B cell (primary cell): ENCODE data around the gene ASB15.
A peak's percentile ranks its signal among the peaks of the same experiment; 100 is the strongest.

Experiments
- EZH2 ChIP-seq: IDR thresholded peaks from 2 replicates; pipeline ENCODE4 v1.6.1; 2012; ENCODE audit warnings: borderline replicate concordance, low read depth, mild to moderate bottlenecking, moderate library complexity, low read length; ENCODE audit not compliant: insufficient read depth, poor library complexity, severe bottlenecking
- TF ChIP-seq, protein P1 (sequence below): fragments of 200-600 bp; IDR thresholded peaks from one replicate; pipeline ENCODE4 v1.8.0; 2022; ENCODE audit warnings: antibody characterized with exemption, mild to moderate bottlenecking

- TF ChIP-seq, protein P1, sequence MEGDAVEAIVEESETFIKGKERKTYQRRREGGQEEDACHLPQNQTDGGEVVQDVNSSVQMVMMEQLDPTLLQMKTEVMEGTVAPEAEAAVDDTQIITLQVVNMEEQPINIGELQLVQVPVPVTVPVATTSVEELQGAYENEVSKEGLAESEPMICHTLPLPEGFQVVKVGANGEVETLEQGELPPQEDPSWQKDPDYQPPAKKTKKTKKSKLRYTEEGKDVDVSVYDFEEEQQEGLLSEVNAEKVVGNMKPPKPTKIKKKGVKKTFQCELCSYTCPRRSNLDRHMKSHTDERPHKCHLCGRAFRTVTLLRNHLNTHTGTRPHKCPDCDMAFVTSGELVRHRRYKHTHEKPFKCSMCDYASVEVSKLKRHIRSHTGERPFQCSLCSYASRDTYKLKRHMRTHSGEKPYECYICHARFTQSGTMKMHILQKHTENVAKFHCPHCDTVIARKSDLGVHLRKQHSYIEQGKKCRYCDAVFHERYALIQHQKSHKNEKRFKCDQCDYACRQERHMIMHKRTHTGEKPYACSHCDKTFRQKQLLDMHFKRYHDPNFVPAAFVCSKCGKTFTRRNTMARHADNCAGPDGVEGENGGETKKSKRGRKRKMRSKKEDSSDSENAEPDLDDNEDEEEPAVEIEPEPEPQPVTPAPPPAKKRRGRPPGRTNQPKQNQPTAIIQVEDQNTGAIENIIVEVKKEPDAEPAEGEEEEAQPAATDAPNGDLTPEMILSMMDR: peak; percentile 69
- no peak for TF ChIP-seq EZH2
These were observed 81.1 kb downstream of the ASB15 start for GRCh38 chr7:123682690-123683089.
